Right hindlimb (tissue), 1 donor: ENCODE data around the gene NR5A2.

Source experiments
- DNase-seq: peaks from one replicate; pipeline ENCODE4 v3.0.0-alpha.2; 2018

NR5A2 gene

DNA sequence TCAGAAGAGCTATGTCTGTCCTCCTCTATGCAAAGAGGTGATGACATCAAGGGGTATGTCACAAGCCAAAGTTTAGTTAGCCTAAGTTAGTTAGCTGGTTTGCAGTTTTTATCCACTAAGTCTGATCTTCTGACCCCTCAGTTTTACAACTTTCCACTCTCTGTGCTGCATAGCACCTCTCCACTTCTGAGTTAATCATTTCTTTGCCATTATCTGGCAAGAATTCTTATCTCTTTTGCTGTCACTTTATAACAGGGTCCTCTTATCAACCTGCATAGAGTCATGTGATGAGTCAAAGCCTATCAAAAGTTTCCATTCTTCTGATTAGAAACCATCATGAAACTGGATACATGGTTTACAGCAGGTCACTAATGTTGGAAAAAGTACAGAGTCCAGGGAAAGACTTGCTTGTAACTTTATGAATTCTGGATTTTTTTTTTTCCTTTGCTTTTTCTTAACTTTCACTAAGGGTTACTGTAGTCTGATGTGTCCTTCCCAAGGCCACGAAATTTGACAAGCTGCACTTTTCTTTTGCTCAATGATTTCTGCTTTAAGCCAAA, at the start of gene NR5A2:
Gene NR5A2, plus strand, starts transcription at position 447 of the 560 bp plus-strand sequence. CDS start 138 bp downstream, outside the sequence.
- DNase-seq, result no peak

DNA sequence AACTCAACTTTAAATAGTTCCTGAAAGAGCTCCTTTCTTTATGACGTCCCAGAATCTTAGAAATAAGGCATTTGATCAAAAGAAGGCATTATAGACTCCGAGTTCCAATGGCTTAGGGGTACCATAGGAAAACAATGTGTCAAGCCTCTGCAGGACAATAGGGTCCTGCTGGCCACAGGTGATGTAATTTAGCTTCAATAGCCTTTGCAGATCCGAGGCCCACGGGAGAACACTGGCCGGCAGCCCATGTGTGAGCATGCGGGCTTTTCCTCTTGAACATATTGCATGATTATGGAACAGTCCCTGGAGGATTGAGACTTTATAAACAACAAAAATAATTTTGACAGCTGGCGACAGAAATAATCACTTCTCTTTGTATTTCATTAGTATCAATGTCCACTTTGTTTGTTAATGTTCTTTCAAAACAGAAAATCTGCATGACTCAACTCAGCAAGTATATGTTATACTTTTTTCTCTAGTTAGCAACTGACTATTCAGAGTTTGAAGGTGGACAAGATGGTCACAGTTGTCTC, 49.0 kb upstream of the NR5A2 start:
- DNase-seq, result peak; percentile 22

GRCh38 chr1:199979071-199979470, 48.4 kb upstream of the NR5A2 start:
- DNase-seq, result no peak

DNA sequence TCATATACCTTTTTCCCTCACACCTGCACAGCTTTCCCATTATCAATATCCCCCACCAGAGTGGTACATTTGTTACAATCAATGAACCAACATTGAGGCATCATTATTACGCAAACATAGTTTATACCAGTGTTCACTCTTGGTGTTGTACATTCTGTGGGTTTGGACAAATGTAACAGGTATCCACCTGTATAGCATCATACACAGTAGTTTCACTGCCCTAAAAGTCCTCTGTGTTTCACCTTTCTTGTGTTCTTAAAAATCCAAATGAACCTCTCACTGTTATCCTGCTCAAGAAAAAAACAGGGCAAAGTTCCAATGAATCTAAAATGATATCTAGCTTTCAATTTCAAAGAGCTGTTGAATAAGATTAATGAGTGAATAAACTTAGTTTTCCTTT, 45.9 kb upstream of the NR5A2 start:
- no peak for DNase-seq

- no peak for DNase-seq
Measured at GRCh38 chr1:199982606-199983005, 44.9 kb upstream of the NR5A2 start.

- no peak for DNase-seq
Measured at GRCh38 chr1:199983531-199983930, 44.0 kb upstream of the NR5A2 start.

GRCh38 chr1:199995096-199995685, 32.3 kb upstream of the NR5A2 start:
- no peak for DNase-seq

DNA sequence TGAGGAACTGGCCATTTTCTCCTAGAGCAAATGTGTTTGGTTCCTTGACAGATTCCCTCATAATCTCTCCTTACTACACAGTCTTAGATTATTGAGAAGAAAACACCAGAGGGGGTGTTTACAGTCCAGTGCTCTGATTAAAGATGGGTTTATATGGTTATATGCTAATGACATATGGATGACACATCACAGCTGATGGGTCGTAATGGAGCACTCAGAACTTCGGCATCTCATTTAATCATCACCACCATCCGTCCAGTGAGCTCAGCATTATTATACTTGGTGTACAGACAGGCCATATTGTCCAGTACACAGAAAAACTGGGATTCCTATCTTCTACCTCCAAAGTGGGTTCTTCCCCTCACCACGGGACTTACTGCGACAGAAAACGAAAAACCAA, 22.3 kb upstream of the NR5A2 start:
- no peak for DNase-seq

- DNase-seq, result no peak
Measured at GRCh38 chr1:200006711-200007110, 20.8 kb upstream of the NR5A2 start.

GRCh38 chr1:200015811-200016210, 11.7 kb upstream of the NR5A2 start:
- DNase-seq, result no peak

DNA sequence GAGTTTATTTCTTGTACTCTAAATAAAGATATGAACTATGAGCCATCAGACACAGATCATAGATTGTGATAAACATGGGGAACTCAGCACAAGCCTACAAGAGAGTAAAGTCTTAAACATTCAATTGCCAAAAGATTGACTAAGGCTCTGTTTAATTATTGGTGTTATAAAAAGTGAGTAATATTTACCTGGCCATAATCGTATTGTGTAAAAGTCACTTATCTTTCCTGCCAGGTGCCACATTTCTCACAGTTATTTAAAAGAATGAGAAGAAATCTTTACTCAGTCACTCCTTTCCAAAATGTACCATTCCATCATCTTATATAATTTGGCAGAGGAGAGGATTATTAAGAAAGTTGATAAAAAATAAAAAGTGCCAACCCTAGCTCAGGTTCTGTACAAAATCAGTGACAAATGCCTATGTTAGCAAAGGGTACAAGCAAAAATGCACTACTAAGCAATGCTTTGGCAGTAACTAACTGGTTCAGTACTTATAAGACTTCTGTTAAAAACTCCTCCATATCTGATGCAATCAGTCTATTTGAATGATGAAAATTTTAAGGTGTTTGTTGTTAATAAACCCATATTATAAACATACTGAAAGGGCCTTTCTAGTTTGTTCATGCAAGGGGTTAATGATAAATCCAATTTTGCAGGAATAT, 5.8 kb upstream of the NR5A2 start:
- DNase-seq, result no peak

DNA sequence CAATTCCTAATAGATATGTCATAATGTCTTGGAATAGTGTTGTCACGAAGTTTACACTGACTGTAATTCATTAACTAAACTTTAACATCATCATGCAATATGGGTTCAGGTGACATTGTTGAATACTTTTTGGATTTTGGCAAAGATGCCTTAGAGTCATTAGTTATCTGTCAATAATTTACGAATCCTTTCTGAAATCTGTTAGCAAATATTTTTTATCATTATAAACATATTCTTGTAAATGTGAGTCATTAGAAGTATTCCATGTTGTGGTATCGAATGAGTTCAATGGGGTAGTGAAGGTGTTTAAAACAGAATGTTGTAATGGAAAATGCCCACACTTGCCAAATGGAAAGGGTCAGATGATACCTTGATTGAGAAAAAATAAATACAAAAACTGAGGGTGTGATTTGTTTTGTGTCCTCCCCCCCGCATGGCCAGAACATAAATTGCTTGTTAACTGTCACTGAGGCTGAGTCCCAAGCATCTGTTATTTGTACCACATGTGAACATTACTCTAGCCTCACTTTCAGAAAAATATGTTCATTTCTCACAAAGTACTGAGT, 5.2 kb upstream of the NR5A2 start:
- DNase-seq, result no peak

DNA sequence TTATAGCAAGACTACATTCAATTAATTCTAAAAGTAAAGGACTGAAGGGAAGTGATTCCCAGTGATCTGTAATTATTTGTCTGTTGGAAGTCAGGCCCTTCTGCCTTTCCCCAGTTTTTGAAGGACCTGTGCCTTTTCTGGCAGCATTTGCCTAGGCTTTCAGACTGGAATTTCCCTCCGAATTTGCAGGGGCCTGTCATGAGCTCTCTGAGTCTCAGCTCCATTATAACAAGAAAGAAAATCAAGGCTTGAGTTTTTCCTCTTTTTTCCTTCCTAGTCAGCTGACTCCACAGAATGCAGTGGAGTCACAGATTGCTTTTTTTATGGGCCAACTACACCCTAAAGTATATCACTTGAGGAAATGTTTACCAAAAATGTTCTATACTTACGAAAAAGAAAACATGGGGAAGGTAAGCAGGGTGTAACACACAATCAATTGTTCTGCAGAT, 1.1 kb downstream of the NR5A2 start:
- no peak for DNase-seq

DNA sequence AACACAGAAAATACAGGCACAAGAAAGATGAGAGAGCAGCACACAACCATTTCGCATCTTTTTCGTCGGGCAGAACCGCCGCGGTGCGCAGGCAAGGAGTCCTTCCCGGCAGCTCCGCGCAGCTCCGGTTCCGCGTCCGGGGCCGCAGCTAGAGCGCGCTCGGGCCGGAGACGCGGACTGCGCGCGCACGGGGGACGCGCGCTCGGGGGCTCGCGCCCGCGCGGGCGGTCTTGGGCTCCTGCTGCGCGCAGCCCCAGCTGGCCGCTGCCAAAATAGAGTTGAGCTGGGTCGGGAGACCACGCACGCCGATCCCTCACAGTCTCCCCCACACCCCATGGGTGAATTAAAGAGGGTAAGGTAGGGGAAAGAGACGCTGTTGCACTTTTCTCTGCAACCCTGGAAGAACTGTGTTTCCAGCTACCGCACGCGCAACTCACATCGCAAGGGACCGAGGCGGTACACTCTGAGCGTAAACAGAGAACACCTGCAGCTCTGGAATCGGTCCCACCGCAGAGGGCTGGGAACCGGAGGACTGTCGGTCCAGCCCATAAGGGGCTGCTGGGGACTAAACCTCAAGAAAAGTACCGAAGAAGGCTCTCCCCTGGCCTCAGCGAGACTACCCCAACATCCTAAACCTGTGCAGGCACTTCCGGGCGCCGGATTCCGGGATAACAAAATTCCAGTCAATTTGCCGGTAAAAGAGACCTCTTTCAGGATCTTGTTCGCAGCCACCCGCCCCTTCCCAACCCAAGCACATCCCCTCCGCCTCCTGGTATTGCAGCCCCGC, 1.7 kb downstream of the NR5A2 start:
- DNase-seq, result no peak

- DNase-seq, result no peak
Measured at GRCh38 chr1:200029822-200030152, 2.3 kb downstream of the NR5A2 start.

- DNase-seq, result no peak
Measured at GRCh38 chr1:200030791-200031190, 3.3 kb downstream of the NR5A2 start.

DNA sequence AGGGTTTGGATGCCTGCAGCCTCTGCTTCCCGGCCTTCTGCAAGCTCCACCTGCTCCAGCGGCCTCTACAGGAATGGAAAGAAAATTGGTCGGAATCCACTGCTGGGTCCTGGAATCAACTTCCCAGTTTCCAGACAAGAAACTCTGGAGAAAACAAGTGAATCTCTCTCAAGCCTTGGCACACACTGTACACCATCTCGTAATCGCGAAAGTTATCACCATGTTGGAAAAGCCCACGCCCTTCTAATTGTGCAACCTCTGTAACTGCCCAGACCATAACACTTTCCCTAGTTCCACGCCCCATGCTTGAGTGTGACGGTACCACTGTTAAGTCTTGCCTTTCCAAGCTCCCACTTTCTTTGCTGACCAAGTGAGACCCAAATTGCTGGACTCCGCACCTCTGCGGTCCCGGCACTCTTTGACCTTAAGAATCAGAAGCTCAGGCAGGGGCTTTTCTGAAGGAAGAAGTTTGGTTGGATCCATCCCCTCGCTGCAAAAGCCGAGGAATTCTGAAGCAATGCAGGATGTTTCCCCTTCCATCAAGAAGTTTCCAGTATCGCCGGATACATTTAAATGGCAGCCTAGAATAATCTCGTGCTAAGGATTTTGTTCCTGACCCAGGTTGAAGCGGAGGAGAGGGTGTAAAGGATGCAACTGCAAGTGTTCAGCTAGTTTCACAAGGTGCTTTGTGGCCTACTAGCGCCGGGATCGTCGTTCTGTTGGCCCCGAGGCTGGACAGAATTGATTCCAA, 6.2 kb downstream of the NR5A2 start:
- DNase-seq, result no peak

DNA sequence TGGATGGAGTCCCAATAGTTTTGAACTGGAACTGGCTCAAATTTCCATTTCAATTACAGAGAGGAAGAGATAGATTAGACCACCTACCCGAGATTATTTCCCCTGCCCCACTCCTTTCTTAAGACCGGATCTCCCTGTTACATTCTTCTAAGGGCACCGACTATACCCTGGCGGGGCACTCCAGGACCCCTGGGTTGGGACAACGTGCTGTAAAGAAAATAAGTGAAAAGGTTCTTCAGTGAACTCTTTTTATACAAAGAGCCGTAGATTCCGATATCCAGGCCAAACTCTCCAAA, 6.7 kb downstream of the NR5A2 start:
- DNase-seq, result no peak

DNA sequence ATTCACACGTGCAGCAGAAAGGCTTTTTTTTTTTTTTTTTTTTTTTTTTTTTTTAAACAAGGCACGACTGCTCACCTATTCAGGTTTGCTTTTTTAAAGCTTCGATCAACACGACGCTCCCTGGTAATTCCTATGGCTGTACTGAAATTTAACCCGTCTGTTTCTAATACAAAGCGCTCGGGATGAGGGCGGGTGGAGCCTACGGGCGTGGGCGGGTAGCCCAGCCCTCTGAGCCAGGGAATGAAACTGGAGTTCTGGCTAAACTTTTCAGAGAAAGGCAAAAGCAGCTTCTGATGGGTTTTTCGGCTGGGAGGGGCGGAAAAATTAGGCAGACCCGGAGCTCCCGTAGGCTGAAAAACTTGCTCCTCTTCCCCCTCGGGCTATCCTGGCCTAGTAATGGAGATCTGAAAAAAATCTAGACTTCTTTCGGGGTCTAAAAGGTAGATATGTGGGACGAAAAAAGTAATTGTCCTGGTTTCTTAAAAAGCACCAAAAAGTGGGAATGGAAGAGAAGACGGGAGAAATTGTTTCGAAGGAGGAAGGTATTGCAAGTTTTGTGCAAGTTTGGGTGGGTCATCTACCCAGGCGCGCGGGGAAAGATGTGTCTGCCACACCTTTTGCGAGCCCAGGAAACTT, 7.4 kb downstream of the NR5A2 start:
- no peak for DNase-seq

DNA sequence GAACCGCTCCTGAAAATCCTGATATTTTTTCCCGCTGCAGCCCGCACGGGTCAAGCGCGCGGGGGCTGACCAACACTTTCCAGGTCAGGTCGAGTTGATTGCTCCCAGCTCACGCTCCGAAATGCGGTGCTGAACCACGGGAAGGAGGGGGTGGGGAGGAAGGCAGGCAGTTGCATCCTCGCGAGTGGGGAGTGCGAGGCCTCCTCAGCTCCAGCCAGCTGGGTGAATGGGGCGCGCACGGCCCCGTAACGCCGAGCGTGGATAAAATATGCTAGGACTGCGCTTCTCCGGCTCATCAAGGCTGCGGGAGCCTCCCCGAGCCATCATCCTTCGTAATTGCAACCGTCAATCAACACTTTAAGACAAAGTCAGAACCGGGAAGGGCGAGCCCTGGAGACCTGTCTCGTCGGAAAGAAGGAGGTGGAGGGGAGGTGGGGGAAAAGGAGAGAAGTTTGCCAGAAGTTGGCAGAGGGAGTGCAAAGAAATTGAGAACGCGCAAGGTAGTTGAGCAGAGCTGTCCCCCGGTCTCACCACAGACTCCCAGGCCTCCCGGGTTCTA, 8.0 kb downstream of the NR5A2 start:
- no peak for DNase-seq

GRCh38 chr1:200035956-200036618, 8.6 kb downstream of the NR5A2 start:
- DNase-seq, result no peak
